Mesothelial cell of epicardium (in vitro differentiated cells): ENCODE data around the gene WFDC10B. TPM values are rescaled to one million over a fixed set of nuclear protein-coding genes. Genes with fewer than 3 reads are reported as not detected.

Experiments used
- DNase-seq, 2 experiments: peaks; one replicate each; pipeline ENCODE4 v3.0.0; 2021; ENCODE audit warnings: low spot score in 2 of 2; ENCODE audit not compliant: unreplicated experiment in 2 of 2
- H3K27ac Mint-ChIP-seq: 2 replicates; pipeline ENCODE4 v1.8.0; 2021; ENCODE audit warnings: mixed read lengths
- H3K27me3 Mint-ChIP-seq: 2 replicates; pipeline ENCODE4 v1.8.0; 2021; ENCODE audit warnings: low read depth, mixed read lengths
- H3K36me3 Mint-ChIP-seq: 2 replicates; pipeline ENCODE4 v1.8.0; 2021; ENCODE audit warnings: mixed read lengths
- H3K4me1 Mint-ChIP-seq: 2 replicates; pipeline ENCODE4 v1.8.0; 2021; ENCODE audit warnings: mixed read lengths
- H3K4me3 Mint-ChIP-seq: 2 replicates; pipeline ENCODE4 v1.8.0; 2021; ENCODE audit warnings: mild to moderate bottlenecking, moderate library complexity, mixed read lengths
- H3K9me3 Mint-ChIP-seq: 2 replicates; pipeline ENCODE4 v1.8.0; 2021; ENCODE audit warnings: mixed read lengths
- CTCF ChIP-seq: fragments of 200-600 bp; sonication (generic); IDR thresholded peaks from one replicate; pipeline ENCODE4 v1.5.0; 2021; ENCODE audit warnings: antibody characterized with exemption; ENCODE audit not compliant: unreplicated experiment
- total RNA-seq: library from RNA; stranded (reverse); gene quantifications from 3 replicates; pipeline ENCODE4 v1.2.1, GENCODE V29; 2021

Gene WFDC10B
- total RNA-seq = not detected in 3 replicates

GRCh38 chr20:45704969-45705637, at the start of gene WFDC10B:
TSS of gene WFDC10B (minus strand) at chr20:45705019. CDS start at chr20:45685992, 19,027 bp downstream.
- Mint-ChIP-seq H3K36me3 (no peaks in the 10 kb centered on the region), H3K9me3 (no peaks in the 10 kb centered on the region), H3K4me1 (no peaks in the 10 kb centered on the region), H3K27ac (no peak within 1 kb of the TSS), H3K27me3 (peaks cover 10% of the 10 kb centered on the region), H3K4me3 (no peak within 1 kb of the TSS)
- no peak for TF ChIP-seq CTCF
- DNase-seq = no peak

GRCh38 chr20:45752746-45753145, 47.9 kb upstream of the WFDC10B start:
- H3K36me3 Mint-ChIP-seq = no peaks in the 10 kb centered on the region
- no peak overlapping the region for H3K27ac Mint-ChIP-seq
- H3K27me3 Mint-ChIP-seq = peaks cover 16% of the 10 kb centered on the region
- no peaks in the 10 kb centered on the region for H3K4me1 Mint-ChIP-seq
- TF ChIP-seq CTCF = no peak
- no peak for DNase-seq
- H3K4me3 Mint-ChIP-seq = no peak overlapping the region
- H3K9me3 Mint-ChIP-seq = peaks cover 12% of the 10 kb centered on the region

GRCh38 chr20:45751721-45752120, 46.9 kb upstream of the WFDC10B start:
- no peak for TF ChIP-seq CTCF
- Mint-ChIP-seq H3K36me3 (no peaks in the 10 kb centered on the region), H3K27me3 (peaks cover 16% of the 10 kb centered on the region), H3K4me3 (no peak overlapping the region), H3K4me1 (no peaks in the 10 kb centered on the region), H3K9me3 (peaks cover 12% of the 10 kb centered on the region), H3K27ac (no peak overlapping the region)
- no peak for DNase-seq

GRCh38 chr20:45745015-45745414, 40.2 kb upstream of the WFDC10B start:
- no peak for DNase-seq
- Mint-ChIP-seq H3K27me3 (peaks cover 15% of the 10 kb centered on the region), H3K27ac (no peak overlapping the region), H3K4me3 (no peak overlapping the region), H3K36me3 (no peaks in the 10 kb centered on the region), H3K4me1 (no peaks in the 10 kb centered on the region), H3K9me3 (no peaks in the 10 kb centered on the region)
- no peak for TF ChIP-seq CTCF

- TF ChIP-seq CTCF = no peak
- Mint-ChIP-seq H3K27me3 (peaks cover 3% of the 10 kb centered on the region), H3K9me3 (peaks cover 4% of the 10 kb centered on the region), H3K27ac (no peak overlapping the region), H3K4me1 (no peaks in the 10 kb centered on the region), H3K36me3 (no peaks in the 10 kb centered on the region), H3K4me3 (no peak overlapping the region)
- no peak for DNase-seq
These were observed 37.8 kb upstream of the WFDC10B start for GRCh38 chr20:45742596-45742995.
